Activated CD4-positive, alpha-beta T cell treated with anti-CD3 and anti-CD28 coated beads for 1 hour (primary cell): ENCODE measurements around the gene GALNT2.
A peak's percentile ranks its signal among the peaks of the same experiment; 100 is the strongest.

Source experiments
- DNase-seq: peaks from one replicate; pipeline ENCODE4 v3.0.0-alpha.2; 2020

The GALNT2 gene

DNA sequence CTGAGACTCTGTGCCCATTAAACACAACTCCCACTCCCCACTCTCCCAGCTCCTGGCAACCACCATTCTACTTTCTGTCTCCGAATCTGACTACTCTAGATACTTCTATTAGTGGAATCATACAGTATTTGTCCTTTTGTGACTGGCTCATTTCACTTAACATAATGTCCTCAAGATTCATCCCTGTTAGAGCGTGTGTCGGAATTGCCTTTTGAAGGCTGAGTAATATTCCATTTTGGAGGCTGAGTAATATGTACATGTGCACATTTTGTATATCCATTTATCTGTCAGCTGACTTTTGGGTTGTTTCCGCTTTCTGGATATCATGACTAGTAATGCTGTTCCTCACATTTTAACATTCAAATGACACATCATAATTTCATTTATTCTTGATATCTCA lies 30.3 kb downstream of the GALNT2 start:
- no peak for DNase-seq

DNA sequence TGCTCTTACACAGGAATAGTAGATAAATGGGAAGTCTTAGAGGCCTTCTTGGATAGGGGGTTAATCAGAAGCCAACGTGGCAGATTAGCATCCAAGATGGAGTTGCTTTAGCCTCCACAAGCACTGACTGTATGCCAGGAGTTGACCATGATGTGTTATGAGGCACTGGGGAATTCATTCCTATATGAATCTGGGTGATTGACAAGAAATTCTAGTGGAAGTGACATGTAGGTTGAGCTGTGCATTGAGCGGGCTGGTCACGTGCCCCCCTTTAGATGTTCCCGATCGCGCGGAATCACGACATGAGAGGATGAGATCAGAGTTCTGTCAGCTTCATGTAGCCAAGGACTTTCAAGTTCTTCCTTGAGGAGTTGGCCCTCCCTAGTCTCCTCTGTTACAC lies 31.7 kb downstream of the GALNT2 start:
- no peak for DNase-seq

- DNase-seq: no peak
Measured at GRCh38 chr1:230099465-230099864, 32.4 kb downstream of the GALNT2 start.

- no peak for DNase-seq
Measured at GRCh38 chr1:230100932-230101331, 33.9 kb downstream of the GALNT2 start.

DNA sequence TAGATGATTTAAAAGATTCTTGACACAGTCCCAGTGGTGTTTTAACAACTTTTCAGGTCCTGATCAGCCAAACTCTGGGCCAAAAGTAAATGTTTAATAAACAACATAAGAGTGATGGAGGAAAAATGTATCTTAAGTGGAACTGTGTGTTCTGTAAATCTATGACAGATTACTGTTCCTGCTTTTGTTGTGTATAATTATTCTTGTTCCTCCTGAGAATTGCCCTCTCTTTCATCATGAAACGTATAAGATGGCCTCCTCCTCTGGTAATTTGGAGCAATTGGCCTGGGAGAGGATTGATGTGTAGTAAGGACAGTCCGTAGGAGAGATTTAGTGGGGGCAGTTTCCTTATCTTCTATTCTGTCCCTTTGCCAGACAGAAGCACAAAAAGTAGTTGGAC lies 34.5 kb downstream of the GALNT2 start:
- no peak for DNase-seq

DNA sequence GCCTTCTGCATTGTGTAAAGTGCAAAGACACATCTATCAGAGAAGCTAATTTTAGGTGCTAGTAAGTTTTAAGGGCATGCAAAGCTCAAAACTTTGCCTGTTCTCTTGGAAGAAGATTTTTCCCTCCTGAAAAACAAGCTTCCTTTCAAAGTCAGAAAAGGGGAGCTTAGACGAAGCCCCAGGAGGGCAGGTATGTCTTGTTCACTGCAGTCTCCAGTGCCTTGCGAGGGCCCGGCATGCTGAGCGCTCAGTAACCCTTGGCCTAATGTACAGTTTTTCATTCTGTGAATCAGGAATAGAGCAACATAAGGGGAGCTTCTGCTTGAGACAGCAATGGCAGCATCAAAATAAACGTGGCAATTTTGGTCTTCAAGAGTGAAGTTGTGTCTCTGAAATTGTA lies 35.0 kb downstream of the GALNT2 start:
- no peak for DNase-seq

DNA sequence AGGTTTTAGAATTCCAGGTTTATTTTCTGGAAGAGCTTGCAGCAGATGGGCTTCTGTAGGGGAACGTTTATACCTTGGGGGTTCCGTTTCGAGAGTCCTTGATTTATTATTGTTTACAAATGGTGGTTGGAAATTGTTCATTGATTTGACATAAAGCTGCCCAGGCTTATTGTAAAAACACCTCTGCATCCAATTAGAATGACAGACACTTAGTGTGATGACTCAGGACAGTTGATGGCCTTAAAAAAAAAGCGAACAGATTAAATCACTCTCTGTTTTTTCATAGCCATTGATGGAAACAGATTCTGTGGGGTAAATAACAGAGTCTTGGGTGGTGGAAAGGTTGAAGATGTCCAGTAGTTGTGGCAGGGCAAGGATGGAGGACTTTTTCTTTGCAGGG lies 35.4 kb downstream of the GALNT2 start:
- DNase-seq: no peak

DNA sequence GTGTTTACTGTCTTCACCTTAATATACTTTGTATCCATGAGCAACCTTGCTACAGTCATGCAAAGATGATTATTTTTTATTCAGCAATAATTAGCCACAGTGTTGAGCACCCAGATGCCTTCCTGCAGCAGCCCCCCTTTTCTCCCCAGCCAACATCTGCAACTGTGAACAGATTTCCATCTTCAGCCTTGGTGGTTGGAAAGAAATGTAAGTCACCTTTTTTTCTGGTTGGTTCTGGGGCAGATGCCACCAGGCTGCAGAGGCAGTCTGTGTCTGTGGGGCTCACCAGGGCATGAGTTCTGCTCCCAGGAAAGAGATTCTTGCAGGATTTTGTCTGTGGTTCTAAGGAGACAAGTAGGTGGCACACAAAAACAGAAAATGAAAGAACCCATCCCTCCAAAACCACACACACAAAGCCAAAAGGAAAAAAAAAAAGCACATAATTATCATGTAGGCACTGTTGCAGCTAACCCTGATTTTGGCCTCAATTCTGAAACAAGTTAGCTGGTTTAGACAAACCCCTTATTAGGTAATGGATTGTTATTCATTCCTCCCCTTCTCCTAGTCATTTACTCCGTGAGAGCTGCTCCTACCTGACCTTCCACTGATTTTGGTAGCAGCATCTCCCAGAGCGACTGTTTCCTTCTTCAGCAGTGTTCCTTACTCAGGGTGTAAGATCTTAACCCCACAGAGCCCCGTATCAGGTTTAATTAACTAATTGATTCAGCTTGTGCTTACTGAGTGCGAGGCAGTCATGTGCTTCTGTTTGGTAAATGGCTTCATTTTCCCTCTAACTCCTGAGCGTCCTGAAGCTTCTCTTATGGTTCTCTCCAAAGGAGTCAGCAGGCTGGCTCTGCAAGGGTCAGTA lies 36.5 kb downstream of the GALNT2 start:
- DNase-seq: no peak

GRCh38 chr1:230104395-230105244 lies 37.6 kb downstream of the GALNT2 start:
- peak; percentile 45 for DNase-seq

GRCh38 chr1:230105245-230105753 lies 38.3 kb downstream of the GALNT2 start:
- DNase-seq: no peak

- DNase-seq: no peak
Measured at GRCh38 chr1:230105754-230106625, 39.0 kb downstream of the GALNT2 start.

- DNase-seq: no peak
Measured at GRCh38 chr1:230107941-230108340, 40.9 kb downstream of the GALNT2 start.

- no peak for DNase-seq
Measured at GRCh38 chr1:230108580-230108979, 41.5 kb downstream of the GALNT2 start.

DNA sequence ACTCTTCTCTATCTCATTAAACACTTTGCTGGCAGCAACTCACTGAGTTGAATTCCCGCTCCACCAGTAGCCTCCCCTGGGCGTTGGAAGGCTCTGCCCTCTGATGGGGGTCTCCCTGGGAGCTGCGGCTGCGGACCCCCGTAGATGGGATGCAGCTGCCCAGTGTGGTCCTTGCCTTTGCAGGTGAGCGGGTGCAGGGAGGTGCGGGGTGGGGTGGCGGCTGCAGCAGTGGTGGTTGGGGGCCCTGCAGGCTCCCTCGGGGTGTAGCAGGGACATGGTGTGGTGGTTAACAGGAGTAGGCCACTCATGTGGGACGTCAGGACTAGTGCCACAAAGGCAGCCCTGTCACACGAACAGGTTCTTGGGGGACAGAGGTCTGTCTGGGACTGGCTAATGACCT lies 42.0 kb downstream of the GALNT2 start:
- no peak for DNase-seq

DNA sequence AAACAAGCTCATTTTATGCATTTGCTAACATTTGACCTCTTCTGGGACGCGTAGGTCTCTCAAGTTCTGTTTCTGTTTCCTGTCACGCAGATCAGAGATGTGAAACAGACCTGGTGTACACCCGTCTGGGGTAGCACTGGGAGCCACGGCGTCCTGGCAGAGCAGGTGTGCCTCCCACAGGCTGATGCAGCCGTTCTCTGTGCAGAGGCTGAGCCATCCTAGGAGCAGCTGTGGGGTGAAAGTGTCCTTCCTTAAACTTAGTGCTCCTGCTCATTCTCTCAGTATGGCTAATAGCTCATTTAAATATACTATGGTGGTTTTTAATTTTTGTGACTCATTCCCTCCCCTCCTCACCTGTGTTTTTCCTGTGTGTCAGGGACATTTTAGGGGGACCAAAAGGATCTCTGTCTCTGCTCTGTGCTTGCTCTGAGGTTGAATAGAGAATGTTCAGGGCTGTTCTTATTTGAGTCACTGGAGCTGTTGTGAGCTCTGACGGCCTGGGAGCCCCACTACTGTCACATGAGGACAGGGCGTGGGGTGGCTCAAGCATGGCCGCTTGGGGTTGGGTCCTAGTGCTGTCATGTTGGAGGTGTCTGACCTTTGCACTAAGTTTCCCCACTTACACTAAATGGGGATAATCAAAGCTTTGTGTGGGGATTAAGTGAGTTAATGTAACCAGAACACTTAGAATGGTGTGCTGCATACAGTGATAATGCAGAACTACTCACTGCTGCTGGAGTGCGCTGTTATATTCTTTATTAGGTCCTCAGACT lies 43.0 kb downstream of the GALNT2 start:
- peak; percentile 31 for DNase-seq

DNA sequence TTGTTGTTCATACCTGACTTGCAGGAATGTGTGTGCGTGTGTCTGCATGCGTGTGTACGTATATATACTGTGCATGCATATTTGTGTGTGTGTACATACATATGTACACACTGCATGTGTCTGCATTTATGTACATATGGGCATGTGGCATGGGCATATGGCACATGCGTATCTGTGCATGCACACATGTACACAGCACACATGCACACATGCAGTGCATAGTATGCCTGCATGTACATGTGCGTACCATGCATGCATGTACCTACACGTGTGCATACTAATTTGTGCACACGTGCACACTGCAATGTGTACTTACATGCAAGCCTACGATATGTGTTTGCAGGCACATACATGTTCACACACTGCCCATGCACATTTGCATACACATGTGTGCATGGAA lies 43.9 kb downstream of the GALNT2 start:
- DNase-seq: no peak

DNA sequence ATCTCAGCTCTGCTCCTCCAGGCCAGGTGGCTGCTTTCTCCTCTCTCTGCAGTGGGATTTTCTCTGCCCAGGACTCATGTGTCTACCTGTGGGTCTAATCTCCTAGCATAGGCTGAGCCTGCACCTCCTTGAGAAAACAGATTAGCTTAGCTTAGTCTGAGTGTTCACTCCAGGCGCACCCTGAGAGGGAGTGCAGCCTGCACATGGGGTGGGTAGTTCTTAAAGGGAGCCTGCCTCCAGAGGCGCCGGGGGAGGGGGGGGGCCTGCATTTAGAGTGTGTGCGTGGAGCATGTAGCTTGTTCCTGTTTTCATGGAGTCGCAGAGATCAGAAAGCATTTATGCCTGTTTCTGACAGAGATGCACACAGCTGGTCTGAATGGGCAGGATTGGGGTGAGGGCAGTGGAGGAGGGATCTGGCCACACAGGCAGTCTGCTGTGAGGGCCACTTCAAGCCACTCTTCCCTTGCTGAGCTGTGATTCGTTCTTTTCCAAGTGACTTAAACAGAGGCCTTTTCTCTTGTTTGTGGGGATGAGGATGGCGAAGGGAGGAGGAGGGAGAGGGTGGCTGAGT lies 45.2 kb downstream of the GALNT2 start:
- DNase-seq: no peak

DNA sequence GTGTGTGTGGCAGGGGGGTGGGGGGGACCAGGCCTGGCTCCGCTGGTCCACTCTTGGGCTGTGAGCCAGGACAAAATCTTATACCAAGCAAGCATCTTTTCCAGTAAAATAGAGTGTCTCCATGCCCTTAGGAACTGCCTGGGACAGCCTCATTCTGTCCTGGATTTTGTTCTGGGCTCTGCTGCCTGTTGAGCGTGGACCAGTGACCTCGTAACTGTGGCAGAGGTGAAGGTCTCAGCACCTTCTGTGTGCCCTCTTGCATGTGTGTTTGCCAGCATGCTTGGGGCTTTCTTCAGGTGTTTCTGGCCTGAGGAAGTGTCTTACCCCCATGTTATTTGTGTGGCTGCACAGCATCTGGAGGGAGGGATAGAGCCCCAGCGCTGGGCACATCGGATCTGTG lies 45.7 kb downstream of the GALNT2 start:
- no peak for DNase-seq

GRCh38 chr1:230113235-230113592 lies 46.2 kb downstream of the GALNT2 start:
- no peak for DNase-seq

DNA sequence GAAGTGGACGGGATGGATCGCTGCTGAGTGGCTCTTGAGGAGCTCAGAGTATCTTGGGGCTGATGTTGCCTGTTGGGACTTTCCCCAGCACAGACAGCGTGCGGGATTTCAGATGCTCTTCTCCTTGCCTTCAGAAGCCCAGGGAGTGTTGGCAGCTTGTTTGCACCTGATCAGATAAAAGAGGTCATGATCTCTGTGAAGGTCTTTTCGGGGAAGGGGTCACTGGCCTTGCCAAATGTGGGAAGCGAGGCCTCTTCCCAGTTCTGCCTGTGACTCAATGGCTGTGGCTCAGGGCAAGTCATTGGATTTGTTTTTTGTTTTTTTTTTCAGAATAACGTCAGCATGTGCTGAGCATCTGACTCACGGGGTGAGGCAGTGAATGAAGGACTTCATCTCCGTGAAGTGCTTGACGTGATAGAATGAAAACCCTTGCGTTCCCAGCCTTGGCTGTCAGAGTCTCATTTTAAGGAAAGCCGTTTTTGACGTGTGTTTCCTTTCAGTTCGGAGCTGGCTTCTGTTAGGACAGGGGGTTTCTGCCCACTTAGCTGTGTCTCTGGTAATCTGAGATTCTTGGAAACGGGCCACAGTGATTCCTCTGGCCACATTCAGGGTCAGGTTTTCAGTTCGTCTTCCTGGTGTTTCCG lies 46.7 kb downstream of the GALNT2 start:
- DNase-seq: no peak

GRCh38 chr1:230114237-230114651 lies 47.2 kb downstream of the GALNT2 start:
- DNase-seq: no peak
